GM12878 (cell line): ENCODE results near the gene LANCL2.

Experiments used
- ATF3 ChIP-seq: IDR thresholded peaks from 2 replicates; pipeline ENCODE4 v1.6.1; 2011; ENCODE audit warnings: low read depth, mild to moderate bottlenecking, low read length, moderate library complexity, borderline replicate concordance; ENCODE audit errors: extremely low read depth
- CBX5 ChIP-seq: sonication (generic); IDR thresholded peaks from 2 replicates; pipeline ENCODE4 v1.6.1; 2016; ENCODE audit warnings: low read depth, moderate library complexity, mild to moderate bottlenecking, inconsistent platforms
- CHD2 ChIP-seq: IDR thresholded peaks from 2 replicates; pipeline ENCODE4 v1.6.1; 2011; ENCODE audit warnings: low read depth, low read length, improper control_type of control experiment, borderline replicate concordance
- CTCF ChIP-seq, 3 experiments: IDR thresholded peaks in 2 of 3; conservative IDR thresholded peaks in 1 of 3; 2 replicates each; pipeline ENCODE4 v1.5.1; 2011; ENCODE audit warnings: low read depth in 3 of 3, low read length in 3 of 3, mild to moderate bottlenecking in 3 of 3, control low read depth in 2 of 3, moderate library complexity in 2 of 3, inconsistent platforms in 1 of 3, mixed read lengths in 1 of 3; ENCODE audit not compliant: control insufficient read depth in 2 of 3, insufficient read depth in 1 of 3; ENCODE audit errors: extremely low read depth in 1 of 3
- EZH2 ChIP-seq: IDR thresholded peaks from 2 replicates; pipeline ENCODE4 v1.6.1; 2012; ENCODE audit warnings: low read depth, mild to moderate bottlenecking, control low read depth, inconsistent platforms, low read length, borderline replicate concordance; ENCODE audit not compliant: control insufficient read depth
- FOS ChIP-seq: IDR thresholded peaks from 3 replicates; pipeline ENCODE4 v1.6.1; 2011; ENCODE audit warnings: borderline replicate concordance; ENCODE audit not compliant: insufficient read length; ENCODE audit errors: extremely low read depth
- HDAC2 ChIP-seq: fragments of 200-600 bp; sonication (generic); IDR thresholded peaks from 2 replicates; pipeline ENCODE4 v1.6.1; 2017
- HDAC6 ChIP-seq: fragments of 200-600 bp; sonication (generic); IDR thresholded peaks from one replicate; pipeline ENCODE4 v1.8.0; 2017; ENCODE audit warnings: antibody characterized with exemption; ENCODE audit not compliant: unreplicated experiment
- JUNB ChIP-seq: IDR thresholded peaks from 2 replicates; pipeline ENCODE4 v1.6.1; 2016; ENCODE audit warnings: antibody characterized with exemption, mild to moderate bottlenecking
- JUND ChIP-seq: IDR thresholded peaks from 2 replicates; pipeline ENCODE4 v1.6.1; 2012; ENCODE audit warnings: low read depth, mild to moderate bottlenecking, low read length, improper control_type of control experiment, moderate library complexity
- NBN ChIP-seq: fragments of 450-650 bp; IDR thresholded peaks from 2 replicates; pipeline ENCODE4 v1.6.1; 2016
- SREBF2 ChIP-seq: IDR thresholded peaks from 2 replicates; pipeline ENCODE4 v1.6.1; 2012; ENCODE audit warnings: mild to moderate bottlenecking, low read length
- USF2 ChIP-seq: IDR thresholded peaks from 2 replicates; pipeline ENCODE4 v1.6.1; 2011; ENCODE audit warnings: low read depth, low read length, improper control_type of control experiment, borderline replicate concordance
- ZNF207 ChIP-seq: fragments of 450-650 bp; IDR thresholded peaks from 2 replicates; pipeline ENCODE4 v1.6.1; 2014; ENCODE audit warnings: antibody characterized with exemption, mild to moderate bottlenecking, borderline replicate concordance

DNA sequence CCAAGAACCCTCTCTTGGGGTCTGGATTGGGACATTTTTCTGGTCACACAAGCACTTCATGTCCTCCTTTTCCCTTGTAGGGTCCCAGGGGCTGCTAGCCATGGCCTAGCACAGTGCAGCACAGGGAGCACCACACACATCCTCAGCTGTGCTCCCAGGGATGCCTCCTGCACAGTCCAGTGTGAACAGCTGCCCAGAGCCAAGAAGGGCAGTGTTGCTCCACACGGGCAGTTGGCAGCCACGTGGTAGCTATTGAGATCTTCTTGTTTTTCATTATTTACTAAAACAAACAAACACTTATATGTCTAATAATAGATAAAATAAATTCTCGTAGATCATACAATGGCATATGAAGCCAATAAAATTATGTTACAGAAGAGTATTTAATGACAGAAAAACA, 13.9 kb upstream of the LANCL2 start:
- TF ChIP-seq NBN (no peak), HDAC6 (no peak), USF2 (no peak), SREBF2 (no peak), ATF3 (no peak), HDAC2 (no peak), EZH2 (no peak), JUND (no peak), JUNB (no peak), FOS (no peak), CBX5 (no peak), ZNF207 (no peak), CHD2 (no peak), CTCF (IDR thresholded peaks at IDR 0.05 in 2 of 3, conservative IDR thresholded peaks at IDR 0.05 in 1 of 3; ENCODE audit: control insufficient read depth in 2 of 3, extremely low read depth in 1 of 3, insufficient read depth in 1 of 3, low read depth in 3 of 3, low read length in 3 of 3) (no peak)
